K562 (cell line): Measurements from ENCODE around the gene C16orf95. TPM values are rescaled to one million over a fixed set of nuclear protein-coding genes. Genes with fewer than 3 reads are reported as not detected.
A peak's percentile ranks its signal among the peaks of the same experiment; 100 is the strongest.

Experiments
- BCOR ChIP-seq: fragments of 450-650 bp; IDR thresholded peaks from 2 replicates; pipeline ENCODE4 v1.6.1; 2016
- CSDE1 ChIP-seq, 2 experiments: fragments of 450-650 bp; IDR thresholded peaks; 2 replicates each; pipeline ENCODE4 v1.6.1; 2016; ENCODE audit warnings: mild to moderate bottlenecking in 1 of 2
- ELF1 ChIP-seq: fragments of 200-800 bp; sonication (Bioruptor generic); IDR thresholded peaks from 2 replicates; pipeline ENCODE4 v1.6.1; 2016; ENCODE audit warnings: missing genetic modification characterization, missing compliant biosample characterization
- HDAC3 ChIP-seq: fragments of 450-650 bp; IDR thresholded peaks from 2 replicates; pipeline ENCODE4 v1.6.1; 2018; ENCODE audit warnings: borderline replicate concordance, mild to moderate bottlenecking, moderate library complexity; ENCODE audit not compliant: partially characterized antibody
- HMBOX1 ChIP-seq: sonication (generic); IDR thresholded peaks from 2 replicates; pipeline ENCODE4 v1.6.1; 2016
- HNRNPLL ChIP-seq: fragments of 200-400 bp; formaldehyde crosslinking; IDR thresholded peaks from 2 replicates; pipeline ENCODE4 v1.6.1; 2017; ENCODE audit warnings: low read length, low read depth, mild to moderate bottlenecking; ENCODE audit not compliant: poor library complexity, severe bottlenecking
- KLF6 ChIP-seq: fragments of 250-450 bp; sonication (Bioruptor Pico); IDR thresholded peaks from 2 replicates; pipeline ENCODE4 v1.4.0; 2020; ENCODE audit warnings: mild to moderate bottlenecking, moderate library complexity, borderline replicate concordance
- MAFF ChIP-seq: IDR thresholded peaks from 2 replicates; pipeline ENCODE4 v1.6.1; 2012; ENCODE audit warnings: low read length, improper control_type of control experiment
- NFE2L1 ChIP-seq: fragments of 450-650 bp; IDR thresholded peaks from 2 replicates; pipeline ENCODE4 v1.6.1; 2016; ENCODE audit warnings: missing genetic modification characterization, low read depth, mild to moderate bottlenecking, missing compliant biosample characterization, moderate library complexity, borderline replicate concordance
- NFYB ChIP-seq: IDR thresholded peaks from 2 replicates; pipeline ENCODE4 v1.6.1; 2011; ENCODE audit warnings: mild to moderate bottlenecking, moderate library complexity; ENCODE audit not compliant: insufficient read length; ENCODE audit errors: extremely low read depth
- NR3C1 ChIP-seq: sonication (generic); formaldehyde crosslinking; IDR thresholded peaks from 2 replicates; pipeline ENCODE4 v1.8.1; 2022; ENCODE audit warnings: missing genetic modification reagents
- PRDM10 ChIP-seq: fragments of 450-650 bp; IDR thresholded peaks from 2 replicates; pipeline ENCODE4 v1.6.1; 2018; ENCODE audit not compliant: partially characterized antibody
- RNF2 ChIP-seq: sonication (generic); IDR thresholded peaks from 2 replicates; pipeline ENCODE4 v1.6.1; 2016
- SETDB1 ChIP-seq: IDR thresholded peaks from one replicate; pipeline ENCODE4 v1.6.1; 2012; ENCODE audit warnings: low read length, control low read depth, inconsistent platforms
- STAT5A ChIP-seq: IDR thresholded peaks from 2 replicates; pipeline ENCODE4 v1.6.1; 2012; ENCODE audit warnings: low read length, inconsistent platforms, borderline replicate concordance
- TAF9B ChIP-seq: fragments of 450-650 bp; IDR thresholded peaks from 2 replicates; pipeline ENCODE4 v1.6.1; 2018; ENCODE audit warnings: mild to moderate bottlenecking; ENCODE audit not compliant: partially characterized antibody
- ZNF253 ChIP-seq: fragments of 250-450 bp; sonication (Bioruptor Pico); conservative IDR thresholded peaks from 2 replicates; pipeline ENCODE4 v1.6.1; 2021; ENCODE audit warnings: mild to moderate bottlenecking
- ZNF311 ChIP-seq: fragments of 250-450 bp; sonication (Bioruptor Pico); IDR thresholded peaks from 2 replicates; pipeline ENCODE4 v1.4.0; 2020; ENCODE audit warnings: mild to moderate bottlenecking, moderate library complexity
- ZNF408 ChIP-seq: fragments of 250-450 bp; sonication (Bioruptor Pico); IDR thresholded peaks from 2 replicates; pipeline ENCODE4 v1.4.0; 2020; ENCODE audit warnings: low read depth, mild to moderate bottlenecking, moderate library complexity
- ZNF592 ChIP-seq: fragments of 450-650 bp; IDR thresholded peaks from 2 replicates; pipeline ENCODE4 v1.6.1; 2017; ENCODE audit warnings: antibody characterized with exemption, mild to moderate bottlenecking
- polyA plus RNA-seq, 8 experiments: library from polyadenylated mRNA; depleted of rRNA in 4 of 8; stranded (reverse) in 5 of 8; unstranded in 3 of 8; fragments of >200 nt; fragmentation: Nextera tagmentation in 2 of 8; fragmentation: Illumina TruSeq in 1 of 8; extraction: Ambion mirVana in 2 of 8; extraction: Trizol in 1 of 8; gene quantifications; 2 replicates each; pipeline versions ENCODE4 v1.2.1 to v1.2.3, GENCODE V29; 2011 to 2014; ENCODE audit warnings: inconsistent platforms in 1 of 8, missing spikeins in 1 of 8
- total RNA-seq, 7 experiments: library from RNA; depleted of rRNA in 6 of 7; stranded (reverse); fragments of >200 nt in 6 of 7; fragmentation: Illumina TruSeq in 2 of 7; extraction: Trizol in 2 of 7; gene quantifications; 2 replicates each; pipeline versions ENCODE4 v1.2.1 to v1.2.3, GENCODE V29; 2011 to 2021; ENCODE audit warnings: low replicate concordance in 1 of 7

C16orf95 gene
- total and polyA plus RNA-seq, 9 of the 15 experiments (the other 6 are each of a cell fraction or from before 2014, with no cell fraction given), result 6.5 to 20.5 (median 9.4) TPM

- TF ChIP-seq RNF2 (0 out of 2 replicates have a peak, but pooled peaks have one; percentile 52), HDAC3 (no peak), ZNF592 (peak; percentile 92; the same call in 1 of the 2 replicates), ZNF253 (no peak), HMBOX1 (no peak), CSDE1 (IDR thresholded peaks at IDR 0.05) (no peak), NR3C1 (no peak), STAT5A (no peak), NFE2L1 (tag) (no peak), PRDM10 (peak; percentile 51), SETDB1 (no peak), BCOR (no peak), ZNF408 (CRISPR knock-in tag) (no peak), HNRNPLL (peak; percentile 30), ZNF311 (0 out of 2 replicates have a peak, but pooled peaks have one; percentile 36), ELF1 (no peak), NFYB (peak; percentile 39), KLF6 (CRISPR knock-in tag) (no peak), MAFF (no peak), TAF9B (no peak)
Measured at GRCh38 chr16:87305505-87306391, 11.4 kb downstream of the C16orf95 start (continued).
